ENCODE data around the gene CHRNB2. TPM values are rescaled to one million over a fixed set of nuclear protein-coding genes. Genes with fewer than 3 reads are reported as not detected.

Gene CHRNB2
- total RNA-seq, 1 donor from 2014 or later = 4.2 TPM

DNA sequence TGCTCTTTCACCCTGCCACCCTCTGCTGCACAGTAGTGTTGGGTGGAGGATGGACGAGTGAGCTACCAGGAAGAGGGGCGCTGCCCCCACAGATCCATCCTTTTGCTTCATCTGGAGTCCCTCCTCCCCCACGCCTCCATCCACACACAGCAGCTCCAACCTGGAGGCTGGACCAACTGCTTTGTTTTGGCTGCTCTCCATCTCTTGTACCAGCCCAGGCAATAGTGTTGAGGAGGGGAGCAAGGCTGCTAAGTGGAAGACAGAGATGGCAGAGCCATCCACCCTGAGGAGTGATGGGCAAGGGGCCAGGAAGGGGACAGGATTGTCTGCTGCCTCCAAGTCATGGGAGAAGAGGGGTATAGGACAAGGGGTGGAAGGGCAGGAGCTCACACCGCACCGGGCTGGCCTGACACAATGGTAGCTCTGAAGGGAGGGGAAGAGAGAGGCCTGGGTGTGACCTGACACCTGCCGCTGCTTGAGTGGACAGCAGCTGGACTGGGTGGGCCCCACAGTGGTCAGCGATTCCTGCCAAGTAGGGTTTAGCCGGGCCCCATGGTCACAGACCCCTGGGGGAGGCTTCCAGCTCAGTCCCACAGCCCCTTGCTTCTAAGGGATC lies 8.5 kb downstream of the CHRNB2 start:
- Mint-ChIP-seq H3K36me3 (peaks cover 2% of the 10 kb centered on the region), H3K9me3 (no peaks in the 10 kb centered on the region), H3K27me3 (peaks cover 3% of the 10 kb centered on the region), H3K27ac (no peak overlapping the region), H3K4me1 (ENCODE audit: unreplicated experiment) (peaks cover 19% of the 10 kb centered on the region), H3K4me3 (no peak overlapping the region)
- no peak for TF ChIP-seq CTCF (conservative IDR thresholded peaks at IDR 0.05)
- DNase-seq (ENCODE audit: extremely low spot score, unreplicated experiment) = no peak

DNA sequence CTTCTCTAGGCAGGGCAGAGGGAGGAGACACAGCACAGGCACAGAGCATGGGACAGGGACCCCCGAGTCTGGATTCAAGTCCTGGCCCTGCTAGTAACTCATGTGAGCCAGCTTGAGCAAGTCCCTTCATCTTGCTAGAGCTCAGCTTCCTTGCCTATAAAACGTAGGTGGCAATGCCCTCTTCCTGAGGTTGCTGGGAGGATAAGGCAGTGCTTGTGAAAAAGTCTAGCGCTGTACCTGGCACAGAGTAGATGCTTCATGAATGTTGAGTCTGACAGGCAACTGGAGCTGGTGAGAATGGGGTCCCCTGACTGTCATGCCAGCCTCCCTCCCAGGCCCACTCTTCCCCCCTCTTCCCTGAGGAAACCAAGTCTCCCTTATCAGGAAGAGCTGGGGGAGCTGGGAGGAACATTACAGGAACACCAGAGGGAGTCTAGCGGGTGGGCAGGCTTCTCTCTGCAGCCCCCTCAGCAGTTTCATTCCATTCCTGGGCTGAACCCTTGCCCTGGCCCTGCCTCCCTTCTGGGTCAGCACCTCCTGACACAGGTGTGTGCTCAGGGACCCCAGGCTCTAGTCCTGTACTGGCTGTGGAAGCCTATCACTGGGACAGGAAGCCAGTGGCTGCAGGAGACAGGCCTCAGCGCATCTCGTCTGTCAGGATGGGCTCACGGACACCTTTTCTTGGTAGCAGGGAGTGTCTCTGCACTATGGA lies 9.9 kb downstream of the CHRNB2 start:
- Mint-ChIP-seq H3K4me1 (ENCODE audit: unreplicated experiment) (peaks cover 19% of the 10 kb centered on the region), H3K36me3 (peaks cover 3% of the 10 kb centered on the region), H3K9me3 (no peaks in the 10 kb centered on the region), H3K27me3 (no peaks in the 10 kb centered on the region), H3K4me3 (no peak overlapping the region), H3K27ac (no peak overlapping the region)
- DNase-seq (ENCODE audit: extremely low spot score, unreplicated experiment) = no peak
- no peak for TF ChIP-seq CTCF (conservative IDR thresholded peaks at IDR 0.05)

- no peaks in the 10 kb centered on the region for H3K9me3 Mint-ChIP-seq
- H3K4me1 Mint-ChIP-seq (ENCODE audit: unreplicated experiment) = peaks cover 18% of the 10 kb centered on the region
- H3K36me3 Mint-ChIP-seq = peaks cover 3% of the 10 kb centered on the region
- no peak for DNase-seq (ENCODE audit: extremely low spot score, unreplicated experiment)
- H3K4me3 Mint-ChIP-seq = no peak overlapping the region
- H3K27me3 Mint-ChIP-seq = no peaks in the 10 kb centered on the region
- H3K27ac Mint-ChIP-seq = no peak overlapping the region
- TF ChIP-seq CTCF (conservative IDR thresholded peaks at IDR 0.05) = no peak
Measured at GRCh38 chr1:154578058-154578418, 10.5 kb downstream of the CHRNB2 start.

DNA sequence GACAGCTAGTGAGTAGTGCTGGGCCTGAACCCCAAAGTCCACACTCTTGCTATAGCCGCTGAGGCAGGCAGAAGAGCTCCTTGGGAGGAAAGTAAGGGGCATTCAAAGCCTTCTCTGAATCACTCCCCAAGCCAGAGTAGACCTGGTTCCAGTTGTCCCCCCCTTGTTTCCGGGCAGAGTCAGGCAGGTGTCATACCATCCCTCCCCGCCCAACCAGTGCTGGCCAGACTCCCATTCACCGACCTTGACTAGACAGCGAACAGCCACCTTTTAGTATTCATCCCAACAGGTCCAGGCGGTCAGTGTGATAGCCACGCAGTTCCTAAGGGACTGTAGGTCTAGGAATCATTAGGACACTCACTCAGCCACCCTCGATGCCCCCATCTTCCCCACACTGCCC lies 11.8 kb downstream of the CHRNB2 start:
- DNase-seq (ENCODE audit: extremely low spot score, unreplicated experiment) = no peak
- no peak for TF ChIP-seq CTCF (conservative IDR thresholded peaks at IDR 0.05)
- Mint-ChIP-seq H3K27me3 (no peaks in the 10 kb centered on the region), H3K9me3 (no peaks in the 10 kb centered on the region), H3K4me1 (ENCODE audit: unreplicated experiment) (peaks cover 11% of the 10 kb centered on the region), H3K27ac (peak overlapping the region; percentile 9), H3K36me3 (peaks cover 10% of the 10 kb centered on the region), H3K4me3 (no peak overlapping the region)

GRCh38 chr1:154581766-154582165 lies 14.2 kb downstream of the CHRNB2 start:
- Mint-ChIP-seq H3K4me3 (no peak overlapping the region), H3K9me3 (no peaks in the 10 kb centered on the region), H3K27me3 (no peaks in the 10 kb centered on the region), H3K27ac (no peak overlapping the region), H3K4me1 (ENCODE audit: unreplicated experiment) (no peaks in the 10 kb centered on the region), H3K36me3 (peaks cover 28% of the 10 kb centered on the region)
- no peak for TF ChIP-seq CTCF (conservative IDR thresholded peaks at IDR 0.05)
- no peak for DNase-seq (ENCODE audit: extremely low spot score, unreplicated experiment)
